DMS 273 (cell line): ENCODE data around the gene SLC2A9.

ENCODE experiments used
- DNase-seq: peaks from one replicate; lab custom pipeline; 2025; ENCODE audit not compliant: unreplicated experiment; lab: John Stamatoyannopoulos, UW

SLC2A9 gene

GRCh38 chr4:10046471-10046870, 25.2 kb upstream of the SLC2A9 start:
- no peak for DNase-seq

- DNase-seq, result no peak
These were observed 24.2 kb upstream of the SLC2A9 start for GRCh38 chr4:10045481-10045880.

- no peak for DNase-seq
These were observed 19.7 kb upstream of the SLC2A9 start for GRCh38 chr4:10041036-10041435.

- DNase-seq, result no peak
These were observed 19.0 kb upstream of the SLC2A9 start for GRCh38 chr4:10040049-10040892.

GRCh38 chr4:10036807-10037342, 15.6 kb upstream of the SLC2A9 start:
- DNase-seq, result no peak

- peak; percentile 27 for DNase-seq
These were observed 13.8 kb upstream of the SLC2A9 start for GRCh38 chr4:10035130-10035529.

- DNase-seq, result no peak
These were observed 13.4 kb upstream of the SLC2A9 start for GRCh38 chr4:10034612-10035104.

- DNase-seq, result no peak
These were observed 12.8 kb upstream of the SLC2A9 start for GRCh38 chr4:10034136-10034535.

GRCh38 chr4:10033191-10033881, 12.0 kb upstream of the SLC2A9 start:
- peak; percentile 25 for DNase-seq

- no peak for DNase-seq
These were observed 11.3 kb upstream of the SLC2A9 start for GRCh38 chr4:10032625-10033024.

- DNase-seq, result no peak
These were observed 10.6 kb upstream of the SLC2A9 start for GRCh38 chr4:10031668-10032590.

GRCh38 chr4:10030972-10031667, 9.8 kb upstream of the SLC2A9 start:
- no peak for DNase-seq

- no peak for DNase-seq
These were observed 8.1 kb upstream of the SLC2A9 start for GRCh38 chr4:10029403-10029802.

- DNase-seq, result no peak
These were observed 7.6 kb upstream of the SLC2A9 start for GRCh38 chr4:10028910-10029309.

- DNase-seq, result no peak
These were observed 5.2 kb upstream of the SLC2A9 start for GRCh38 chr4:10026485-10026884.

GRCh38 chr4:10025230-10025806, 4.0 kb upstream of the SLC2A9 start:
- no peak for DNase-seq

- DNase-seq, result no peak
These were observed 3.0 kb upstream of the SLC2A9 start for GRCh38 chr4:10024303-10024702.

GRCh38 chr4:10023806-10024205, 2.5 kb upstream of the SLC2A9 start:
- DNase-seq, result no peak

GRCh38 chr4:10023050-10023419, 1.7 kb upstream of the SLC2A9 start:
- DNase-seq, result no peak
